IPS DF 4.7 (cell line): ENCODE measurements around the gene PNPLA6.

Experiments
- DNase-seq: peaks from one replicate; pipeline ENCODE4 v3.0.0-alpha.2; 2013; ENCODE audit warnings: low spot score; ENCODE audit errors: extremely low read depth

Gene PNPLA6

GRCh38 chr19:7515645-7516151 lies 19.8 kb upstream of the PNPLA6 start, which contains the start of gene ZNF358:
TSS of gene ZNF358 (plus strand) at chr19:7516103. CDS start at chr19:7519243, 3,140 bp downstream.
- DNase-seq: no peak

DNA sequence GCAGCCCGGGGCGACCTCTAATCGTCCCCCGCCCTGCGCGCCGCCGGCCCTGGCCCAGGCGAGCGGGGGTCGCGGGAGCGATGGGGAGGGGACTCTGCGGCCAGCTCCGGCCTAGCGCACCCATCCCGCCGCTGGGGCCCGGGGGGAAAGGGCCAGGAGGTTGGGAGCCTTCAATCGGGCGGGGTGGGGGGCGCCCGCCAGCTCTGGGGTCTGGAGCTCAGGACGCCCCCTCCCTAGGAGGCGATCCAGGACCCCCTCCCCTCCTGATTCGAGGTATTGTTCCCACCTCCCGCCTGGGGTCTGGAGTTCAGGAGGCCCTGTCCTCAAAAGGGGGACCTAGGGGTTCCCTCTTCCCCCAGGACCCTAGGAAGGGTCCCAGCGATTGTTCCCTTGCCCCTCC lies 19.2 kb upstream of the PNPLA6 start:
- DNase-seq: no peak

- no peak for DNase-seq
Measured at GRCh38 chr19:7516878-7517277, 18.6 kb upstream of the PNPLA6 start.

DNA sequence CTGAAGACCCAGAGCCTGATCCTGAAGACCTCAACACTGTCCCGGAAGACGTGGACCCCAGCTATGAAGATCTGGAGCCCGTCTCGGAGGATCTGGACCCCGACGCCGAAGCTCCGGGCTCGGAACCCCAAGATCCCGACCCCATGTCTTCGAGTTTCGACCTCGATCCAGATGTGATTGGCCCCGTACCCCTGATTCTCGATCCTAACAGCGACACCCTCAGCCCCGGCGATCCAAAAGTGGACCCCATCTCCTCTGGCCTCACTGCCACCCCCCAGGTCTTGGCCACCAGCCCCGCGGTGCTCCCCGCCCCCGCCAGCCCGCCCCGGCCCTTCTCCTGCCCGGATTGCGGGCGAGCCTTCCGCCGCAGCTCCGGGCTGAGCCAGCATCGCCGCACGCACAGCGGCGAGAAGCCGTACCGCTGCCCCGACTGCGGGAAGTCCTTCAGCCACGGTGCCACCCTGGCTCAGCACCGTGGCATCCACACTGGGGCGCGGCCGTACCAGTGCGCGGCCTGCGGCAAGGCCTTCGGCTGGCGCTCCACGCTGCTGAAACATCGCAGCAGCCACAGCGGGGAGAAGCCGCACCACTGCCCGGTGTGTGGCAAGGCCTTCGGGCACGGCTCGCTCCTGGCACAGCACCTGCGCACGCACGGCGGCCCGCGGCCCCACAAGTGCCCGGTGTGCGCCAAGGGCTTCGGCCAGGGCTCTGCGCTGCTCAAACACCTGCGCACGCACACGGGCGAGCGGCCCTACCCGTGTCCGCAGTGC lies 16.0 kb upstream of the PNPLA6 start:
- DNase-seq: no peak

GRCh38 chr19:7520131-7521051 lies 15.1 kb upstream of the PNPLA6 start:
- DNase-seq: no peak

DNA sequence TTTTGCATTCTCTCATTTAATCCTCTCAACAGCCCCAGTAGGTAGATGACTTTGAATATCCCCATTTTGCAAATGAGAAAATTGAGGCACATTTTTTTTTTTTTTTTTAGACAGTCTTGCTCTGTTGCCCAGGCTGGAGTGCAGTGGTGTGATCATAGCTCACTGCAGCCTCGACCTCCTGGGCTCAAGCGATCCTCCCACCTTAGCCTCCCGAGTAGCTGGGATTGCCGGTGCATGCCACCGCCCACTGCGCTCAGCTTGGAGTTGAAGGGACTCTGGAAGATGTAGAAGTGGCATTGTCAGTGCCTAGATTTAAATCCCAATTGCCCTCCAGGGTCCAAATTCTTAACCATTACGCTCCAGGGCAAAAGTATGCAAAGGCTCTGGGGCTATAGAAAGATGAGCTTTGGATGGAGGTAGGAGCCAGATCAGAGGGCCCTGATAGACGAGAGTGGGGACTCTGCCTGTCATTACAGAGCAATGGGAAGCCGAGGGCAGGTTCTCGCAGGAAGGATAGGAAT lies 13.9 kb upstream of the PNPLA6 start:
- DNase-seq: no peak

DNA sequence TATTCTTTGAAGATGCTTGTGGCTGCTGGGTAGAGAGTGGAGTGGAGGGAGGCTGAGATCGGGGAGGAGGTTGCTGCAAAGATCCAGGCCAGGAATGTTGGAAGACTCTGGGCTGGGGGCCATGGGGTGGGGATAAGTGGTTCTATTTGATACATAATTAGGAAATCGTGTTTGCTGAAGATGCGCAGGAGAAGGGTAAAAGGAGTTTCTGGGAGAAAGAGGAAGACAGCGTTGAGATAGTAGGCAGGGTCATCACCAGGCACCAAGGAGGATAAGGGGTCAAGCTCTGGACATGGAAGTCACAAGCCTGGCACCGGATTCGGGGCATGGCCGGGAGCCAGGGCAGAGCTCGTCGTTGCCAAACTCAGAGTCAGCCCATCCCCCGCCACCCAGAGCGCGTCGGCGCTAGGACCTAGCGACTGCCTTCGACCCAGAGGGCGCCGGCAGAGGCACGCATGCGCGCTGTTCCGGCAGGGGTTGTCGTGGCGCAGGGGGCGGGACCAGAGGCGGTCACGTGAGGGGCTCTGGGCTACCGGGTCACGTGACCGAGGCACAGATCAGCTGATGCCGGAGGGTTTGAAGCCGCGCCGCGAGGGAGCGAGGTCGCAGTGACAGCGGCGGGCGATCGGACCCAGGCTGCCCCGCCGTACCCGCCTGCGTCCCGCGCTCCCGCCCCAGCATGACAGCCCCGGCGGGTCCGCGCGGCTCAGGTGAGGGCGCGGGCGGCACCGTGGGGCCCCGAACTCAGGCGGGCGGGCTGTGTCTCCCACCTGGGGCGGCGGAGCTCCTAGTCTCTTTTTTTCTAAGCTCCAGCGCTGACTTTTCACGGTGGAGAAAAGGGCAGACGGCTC lies 13.2 kb upstream of the PNPLA6 start, which contains the start of gene MCOLN1:
Gene MCOLN1, plus strand, starts transcription at position 553 of the 851 bp plus-strand sequence. Its CDS starts 127 bp downstream, at position 680.
- no peak for DNase-seq

- no peak for DNase-seq
Measured at GRCh38 chr19:7522923-7523667, 12.4 kb upstream of the PNPLA6 start.

DNA sequence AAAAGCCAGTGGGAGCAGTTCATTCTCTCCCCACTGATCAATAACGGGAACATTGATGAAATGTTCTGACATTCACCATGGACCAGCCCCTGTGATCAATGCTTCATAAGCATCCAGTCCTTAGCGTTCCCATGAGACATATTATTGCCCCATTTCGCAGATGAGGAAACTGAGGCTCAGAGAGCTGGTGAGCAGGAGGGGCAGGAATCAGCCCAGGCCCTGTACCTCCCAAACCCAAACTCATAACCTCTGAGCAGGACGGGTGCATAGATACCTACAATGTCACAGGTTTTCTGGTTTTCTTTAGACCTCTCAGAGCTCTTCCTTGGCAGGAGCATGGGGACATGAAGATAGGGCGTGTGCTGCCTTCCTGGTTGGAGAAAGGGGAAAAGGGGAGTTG lies 11.0 kb upstream of the PNPLA6 start:
- no peak for DNase-seq

DNA sequence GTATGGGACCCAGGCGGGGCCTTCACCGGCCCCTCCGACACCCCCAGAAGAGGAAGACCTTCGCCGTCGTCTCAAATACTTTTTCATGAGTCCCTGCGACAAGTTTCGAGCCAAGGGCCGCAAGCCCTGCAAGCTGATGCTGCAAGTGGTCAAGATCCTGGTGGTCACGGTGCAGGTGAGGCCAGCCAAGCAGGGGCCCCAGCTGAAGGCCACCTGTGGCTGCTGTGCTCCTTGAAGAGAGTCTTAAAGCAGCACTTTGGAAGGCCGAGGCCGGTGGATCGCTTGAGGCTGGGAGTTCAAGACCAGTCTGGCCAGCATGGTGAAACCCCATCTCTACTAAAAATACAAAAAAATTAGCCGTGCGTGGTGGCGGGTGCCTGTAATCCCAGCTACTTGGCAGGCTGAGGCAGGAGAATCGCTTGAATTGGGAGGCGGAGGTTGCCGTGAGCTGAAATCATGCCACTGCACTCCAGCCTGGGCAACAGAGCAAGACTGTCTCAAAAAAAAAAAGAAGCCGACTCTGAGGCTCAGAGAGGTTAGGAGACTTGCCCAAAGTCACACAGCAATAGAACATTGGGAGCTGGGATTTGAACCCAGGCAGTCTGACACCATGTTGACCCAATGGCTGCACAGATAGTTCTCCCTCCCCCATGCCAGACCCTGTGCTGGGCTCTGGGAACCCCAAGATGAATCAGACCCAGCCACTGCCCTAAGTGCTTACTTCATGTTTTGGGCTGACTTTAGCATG lies 10.4 kb upstream of the PNPLA6 start:
- DNase-seq: no peak

DNA sequence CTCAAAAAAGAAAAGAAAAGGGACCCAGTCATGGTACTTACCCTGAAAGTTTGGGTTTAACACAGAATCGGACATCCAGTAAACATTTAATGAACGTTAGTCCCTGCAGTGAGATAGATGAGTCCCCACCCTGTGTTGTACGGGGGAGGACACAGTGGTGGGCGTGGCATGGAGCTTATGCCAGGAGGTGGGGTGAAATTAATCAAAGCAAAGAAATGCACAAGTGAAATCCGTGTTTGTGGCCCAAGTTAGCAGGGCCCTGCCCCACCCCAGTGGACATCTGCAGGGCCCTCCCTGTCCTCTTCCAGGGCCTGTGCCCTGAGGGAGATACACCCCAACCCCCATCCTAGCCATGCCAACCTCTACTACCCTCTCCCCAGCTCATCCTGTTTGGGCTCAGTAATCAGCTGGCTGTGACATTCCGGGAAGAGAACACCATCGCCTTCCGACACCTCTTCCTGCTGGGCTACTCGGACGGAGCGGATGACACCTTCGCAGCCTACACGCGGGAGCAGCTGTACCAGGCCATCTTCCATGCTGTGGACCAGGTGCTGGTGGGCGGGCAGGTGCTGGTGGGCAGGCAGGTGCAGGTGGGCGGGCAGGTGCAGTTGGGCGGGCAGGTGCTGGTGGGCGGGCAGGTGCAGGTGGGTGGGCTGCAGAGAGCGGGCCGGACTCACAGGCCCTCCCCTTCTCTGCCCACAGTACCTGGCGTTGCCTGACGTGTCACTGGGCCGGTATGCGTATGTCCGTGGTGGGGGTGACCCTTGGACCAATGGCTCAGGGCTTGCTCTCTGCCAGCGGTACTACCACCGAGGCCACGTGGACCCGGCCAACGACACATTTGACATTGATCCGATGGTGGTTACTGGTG lies 9.2 kb upstream of the PNPLA6 start:
- no peak for DNase-seq

DNA sequence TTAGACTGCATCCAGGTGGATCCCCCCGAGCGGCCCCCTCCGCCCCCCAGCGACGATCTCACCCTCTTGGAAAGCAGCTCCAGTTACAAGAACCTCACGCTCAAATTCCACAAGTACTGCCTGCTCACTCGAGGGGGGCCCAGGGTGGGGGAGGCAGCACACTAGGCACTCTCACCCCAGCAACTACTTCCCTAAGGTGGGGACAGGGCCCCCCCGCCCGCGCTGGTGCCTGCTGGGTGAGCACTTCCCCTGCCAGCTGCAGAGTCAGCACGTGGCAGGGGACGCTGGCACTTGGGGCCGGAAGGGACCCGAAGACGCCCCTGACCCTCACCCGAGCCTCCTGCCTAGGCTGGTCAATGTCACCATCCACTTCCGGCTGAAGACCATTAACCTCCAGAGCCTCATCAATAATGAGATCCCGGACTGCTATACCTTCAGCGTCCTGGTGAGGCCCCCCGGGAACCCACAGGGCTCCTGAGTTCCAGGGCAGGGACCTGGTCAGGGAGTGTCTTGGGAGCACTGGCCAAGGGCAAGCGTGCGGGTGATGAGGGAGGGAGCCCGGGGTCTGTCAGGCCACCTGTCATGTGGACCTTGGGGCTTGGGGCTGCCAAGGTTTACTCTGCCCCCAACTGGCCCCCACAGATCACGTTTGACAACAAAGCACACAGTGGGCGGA lies 7.9 kb upstream of the PNPLA6 start:
- DNase-seq: no peak

DNA sequence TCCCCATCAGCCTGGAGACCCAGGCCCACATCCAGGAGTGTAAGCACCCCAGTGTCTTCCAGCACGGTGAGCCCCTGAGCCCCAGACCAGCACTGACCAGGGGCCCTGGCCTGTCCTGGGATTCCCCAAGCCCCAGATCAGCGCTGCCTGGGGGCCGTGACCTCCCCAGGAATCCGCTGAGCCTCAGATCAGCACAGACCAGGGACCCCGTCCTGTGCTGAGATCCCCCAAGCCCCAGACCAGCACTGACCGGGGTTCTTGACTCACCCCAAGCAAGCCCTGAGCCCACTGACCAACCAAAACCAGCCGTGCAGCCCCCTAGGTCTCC lies 7.4 kb upstream of the PNPLA6 start:
- DNase-seq: no peak

DNA sequence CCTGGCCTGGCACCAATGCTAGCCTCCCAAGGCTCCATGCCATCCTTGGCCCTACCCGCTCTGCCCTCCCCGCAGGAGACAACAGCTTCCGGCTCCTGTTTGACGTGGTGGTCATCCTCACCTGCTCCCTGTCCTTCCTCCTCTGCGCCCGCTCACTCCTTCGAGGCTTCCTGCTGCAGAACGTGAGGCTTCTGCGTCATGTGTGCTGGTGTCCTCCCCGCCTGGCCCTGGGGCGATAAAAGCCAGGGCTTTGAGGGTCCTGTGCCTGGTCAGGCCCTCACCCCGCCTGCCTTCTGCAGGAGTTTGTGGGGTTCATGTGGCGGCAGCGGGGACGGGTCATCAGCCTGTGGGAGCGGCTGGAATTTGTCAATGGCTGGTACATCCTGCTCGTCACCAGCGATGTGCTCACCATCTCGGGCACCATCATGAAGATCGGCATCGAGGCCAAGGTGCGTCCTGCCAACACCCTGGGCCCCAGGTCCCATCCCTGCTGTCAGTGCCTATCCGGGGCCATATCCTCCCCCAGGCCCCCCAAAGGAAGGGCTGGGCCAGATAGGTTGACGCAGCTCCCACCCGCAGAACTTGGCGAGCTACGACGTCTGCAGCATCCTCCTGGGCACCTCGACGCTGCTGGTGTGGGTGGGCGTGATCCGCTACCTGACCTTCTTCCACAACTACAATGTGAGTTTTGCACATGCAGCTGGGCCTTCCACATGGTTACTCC lies 6.8 kb upstream of the PNPLA6 start:
- no peak for DNase-seq

GRCh38 chr19:7529246-7529600 lies 6.3 kb upstream of the PNPLA6 start:
- DNase-seq: no peak

DNA sequence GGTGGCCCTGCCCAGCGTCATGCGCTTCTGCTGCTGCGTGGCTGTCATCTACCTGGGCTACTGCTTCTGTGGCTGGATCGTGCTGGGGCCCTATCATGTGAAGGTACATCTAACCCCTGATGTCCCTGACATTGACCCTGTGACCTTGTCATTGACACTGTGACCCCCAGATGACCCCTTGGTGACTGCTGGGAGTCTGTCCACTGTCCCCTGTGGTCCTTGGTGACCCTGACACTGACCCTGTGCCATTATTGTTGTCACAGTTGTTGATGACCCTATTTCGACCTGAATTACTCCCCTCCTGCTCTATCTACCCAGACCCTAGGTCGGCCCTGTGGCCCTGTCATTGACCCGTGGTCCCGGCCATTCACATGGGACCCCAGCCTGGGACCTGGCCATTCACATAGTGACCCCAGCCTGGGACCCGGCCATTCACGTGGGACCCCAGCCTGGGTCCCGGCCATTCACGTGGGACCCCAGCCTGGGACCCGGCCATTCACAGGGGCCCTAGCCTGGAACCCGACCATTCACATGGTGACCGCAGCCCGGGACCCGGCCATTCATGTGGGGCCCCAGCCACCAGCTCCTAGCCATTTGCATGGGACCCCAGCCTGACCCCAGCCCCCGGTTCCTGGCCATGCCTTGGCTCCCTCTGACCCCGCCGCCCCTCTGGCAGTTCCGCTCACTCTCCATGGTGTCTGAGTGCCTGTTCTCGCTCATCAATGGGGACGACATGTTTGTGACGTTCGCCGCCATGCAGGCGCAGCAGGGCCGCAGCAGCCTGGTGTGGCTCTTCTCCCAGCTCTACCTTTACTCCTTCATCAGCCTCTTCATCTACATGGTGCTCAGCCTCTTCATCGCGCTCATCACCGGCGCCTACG lies 5.7 kb upstream of the PNPLA6 start:
- no peak for DNase-seq
